ENCODE results near the gene CECR2. TPM values are rescaled to one million over a fixed set of nuclear protein-coding genes. Genes with fewer than 3 reads are reported as not detected.

CECR2 gene
- polyA plus RNA-seq, 1 of the 3 experiments (the other 2 are of a cell fraction): not detected

GRCh38 chr22:17601031-17601430, 231.8 kb downstream of the CECR2 start:
- no peaks in the 10 kb centered on the region for H3K9me2 ChIP-seq
- H4K20me1 ChIP-seq (ENCODE audit: insufficient read depth): 0 out of 2 replicates have a peak, but pooled peaks cover 4% of the 10 kb centered on the region
- TF ChIP-seq GATA2 (CRISPR knock-in tag; IDR thresholded peaks at IDR 0.05) (peak; percentile 64), SIN3A (IDR thresholded peaks at IDR 0.05; ENCODE audit: borderline replicate concordance, low read depth, low read length) (no peak), FOXJ3 (CRISPR knock-in tag; IDR thresholded peaks at IDR 0.05) (no peak)
- no peaks in the 10 kb centered on the region for H3K9me3 ChIP-seq
- H3K9ac ChIP-seq: no peak overlapping the region
- DNase-seq: peak; percentile 18
- no peak overlapping the region for H2AFZ ChIP-seq (ENCODE audit: low read depth)
- no peak overlapping the region for H3K4me2 ChIP-seq
- peaks cover 0 to 4% of the 10 kb centered on the region in 2 experiments; a peak in 1 of 4 replicates for H3K4me1 ChIP-seq (ENCODE audit: control insufficient read depth in 1 of 2, insufficient read depth in 2 of 2, low read depth in 1 of 2, low read length in 1 of 2)
- CTCF ChIA-PET: interaction anchor here (1.0 to 1.1 kb wide), 3 partner anchors 42 to 525 kb away, joined by 3 to 7 read pairs (median 3); no protein-coding TSS in a partner anchor
- peaks cover 23 to 46% of the 10 kb centered on the region in 2 experiments for H3K36me3 ChIP-seq (replicated peaks in 1 of 2; ENCODE audit: control insufficient read depth in 1 of 2, insufficient read depth in 2 of 2, low read length in 1 of 2)
- POLR2A ChIA-PET: interaction anchor here (0.6 kb wide), 1 partner anchor 12 kb away, joined by 5 read pairs; no protein-coding TSS in a partner anchor
- H3K27ac ChIP-seq (ENCODE audit: low read depth in 2 of 2, low read length in 1 of 2): peak overlapping the region in 1 of 2 experiments; percentile 29; a peak in 1 of 4 replicates
- no peaks in the 10 kb centered on the region for H3F3A ChIP-seq (replicated peaks; ENCODE audit: insufficient read depth)
- no peaks in the 10 kb centered on the region for H3K27me3 ChIP-seq (ENCODE audit: insufficient read depth)
- peaks cover 44% of the 10 kb centered on the region for H3K79me2 ChIP-seq (ENCODE audit: insufficient read depth)
- H3K4me3 ChIP-seq (ENCODE audit: low read depth in 2 of 2, low read length in 1 of 2): no peak overlapping the region
- WGBS (ENCODE audit: low lambda C conversion rate): 46% methylated on average over 3 of the region's 3 CpGs

DNA sequence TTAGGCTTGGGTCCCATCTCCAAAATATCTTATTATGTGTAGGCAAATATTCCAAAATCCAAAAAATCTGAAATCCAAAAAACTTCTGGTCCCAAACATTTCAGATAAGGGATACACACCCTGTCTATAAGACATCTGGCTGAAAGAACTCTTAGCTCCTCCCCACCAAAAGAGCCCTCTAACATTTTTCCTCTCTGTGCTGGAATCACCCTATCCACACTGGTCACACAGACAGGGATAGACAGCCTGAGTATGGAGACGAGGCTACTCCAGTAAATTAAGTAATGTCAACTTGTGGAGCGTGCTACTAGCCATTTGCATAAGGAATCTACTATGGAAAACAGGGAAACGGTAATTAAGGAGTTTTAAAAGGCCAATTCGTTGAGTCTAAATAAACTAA, 234.4 kb downstream of the CECR2 start:
- no peak for DNase-seq
- TF ChIP-seq, protein P1, sequence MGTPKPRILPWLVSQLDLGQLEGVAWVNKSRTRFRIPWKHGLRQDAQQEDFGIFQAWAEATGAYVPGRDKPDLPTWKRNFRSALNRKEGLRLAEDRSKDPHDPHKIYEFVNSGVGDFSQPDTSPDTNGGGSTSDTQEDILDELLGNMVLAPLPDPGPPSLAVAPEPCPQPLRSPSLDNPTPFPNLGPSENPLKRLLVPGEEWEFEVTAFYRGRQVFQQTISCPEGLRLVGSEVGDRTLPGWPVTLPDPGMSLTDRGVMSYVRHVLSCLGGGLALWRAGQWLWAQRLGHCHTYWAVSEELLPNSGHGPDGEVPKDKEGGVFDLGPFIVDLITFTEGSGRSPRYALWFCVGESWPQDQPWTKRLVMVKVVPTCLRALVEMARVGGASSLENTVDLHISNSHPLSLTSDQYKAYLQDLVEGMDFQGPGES (IDR thresholded peaks at IDR 0.05; ENCODE audit: low read depth, low read length): no peak
- TF ChIP-seq CHD2 (IDR thresholded peaks at IDR 0.05; ENCODE audit: low read length, partially characterized antibody) (no peak), FOSL2 (IDR thresholded peaks at IDR 0.05; ENCODE audit: borderline replicate concordance, low read depth) (no peak), SMC3 (IDR thresholded peaks at IDR 0.05; ENCODE audit: low read depth, low read length) (no peak), FOXM1 (IDR thresholded peaks at IDR 0.05; ENCODE audit: low read depth) (no peak), REST (IDR thresholded peaks at IDR 0.05; ENCODE audit: low read depth, low read length) (no peak), GATA2 (CRISPR knock-in tag; IDR thresholded peaks at IDR 0.05) (no peak), TAF1 (IDR thresholded peaks at IDR 0.05; ENCODE audit: borderline replicate concordance, low read depth, low read length) (no peak), MXI1 (IDR thresholded peaks at IDR 0.05; ENCODE audit: low read depth, low read length) (no peak), RAD21 (IDR thresholded peaks at IDR 0.05; ENCODE audit: low read length) (no peak)
- WGBS (ENCODE audit: low lambda C conversion rate): 96% methylated on average over 4 of the region's 4 CpGs
- H4K20me1 ChIP-seq (ENCODE audit: insufficient read depth): peaks cover 4% of the 10 kb centered on the region; the same call in 1 of the 2 replicates
- H3K9me3 ChIP-seq: no peaks in the 10 kb centered on the region
- no peak overlapping the region for H3K4me2 ChIP-seq
- H3K79me2 ChIP-seq (ENCODE audit: insufficient read depth): peaks cover 60% of the 10 kb centered on the region
- H3K4me1 ChIP-seq (ENCODE audit: control insufficient read depth in 1 of 2, insufficient read depth in 2 of 2, low read depth in 1 of 2, low read length in 1 of 2): peaks cover 0 to 9% of the 10 kb centered on the region in 2 experiments; a peak in 1 of 4 replicates
- CTCF ChIA-PET: interaction anchor here (0.8 to 1.4 kb wide), 3 partner anchors 11 to 44 kb away, joined by 3 to 5 read pairs (median 3); no protein-coding TSS in a partner anchor
- no peak overlapping the region for H3K9ac ChIP-seq
- H2AFZ ChIP-seq (ENCODE audit: low read depth): no peak overlapping the region
- no peaks in the 10 kb centered on the region for H3F3A ChIP-seq (replicated peaks; ENCODE audit: insufficient read depth)
- no peak overlapping the region for H3K4me3 ChIP-seq (ENCODE audit: low read depth in 2 of 2, low read length in 1 of 2)
- no peaks in the 10 kb centered on the region for H3K27me3 ChIP-seq (ENCODE audit: insufficient read depth)
- no peaks in the 10 kb centered on the region for H3K9me2 ChIP-seq
- H3K36me3 ChIP-seq (replicated peaks in 1 of 2; ENCODE audit: control insufficient read depth in 1 of 2, insufficient read depth in 2 of 2, low read length in 1 of 2): peaks cover 24 to 38% of the 10 kb centered on the region in 2 experiments
- POLR2A ChIA-PET: no interaction called here
- no peak overlapping the region for H3K27ac ChIP-seq (ENCODE audit: low read depth in 2 of 2, low read length in 1 of 2)
